Stomach (tissue), 9 donors: ENCODE data around the gene WDR35. TPM values are rescaled to one million over a fixed set of nuclear protein-coding genes. Genes with fewer than 3 reads are reported as not detected.

Source experiments
- DNase-seq, 2 donors: peaks; one replicate each; pipeline versions ENCODE4 v3.0.0 to v3.0.0-alpha.2; 2013 to 2019
- H3K27ac ChIP-seq, 5 donors: fragments of 200-600 bp in 4 of 5; sonication (generic) in 4 of 5; one replicate each; pipeline ENCODE4 v1.5.1; 2013 to 2019; ENCODE audit warnings: mild to moderate bottlenecking in 1 of 5, moderate library complexity in 1 of 5
- H3K27me3 ChIP-seq, 3 donors: fragments of 200-600 bp; sonication (generic); one replicate each; pipeline ENCODE4 v1.5.1; 2017 to 2019; ENCODE audit warnings: mixed run types in 1 of 3
- H3K36me3 ChIP-seq, 4 donors: fragments of 200-600 bp; sonication (generic); 1 replicate in 3 of 4; 2 replicates in 1 of 4; pipeline ENCODE4 v1.5.1; 2016 to 2019
- H3K4me1 ChIP-seq, 4 donors: fragments of 200-600 bp; sonication (generic); one replicate each; pipeline ENCODE4 v1.5.1; 2016 to 2019
- H3K4me3 ChIP-seq, 4 donors: fragments of 200-600 bp; sonication (generic) in 3 of 4; one replicate each; pipeline ENCODE4 v1.5.1; 2016 to 2019; ENCODE audit warnings: mild to moderate bottlenecking in 1 of 4
- H3K9me3 ChIP-seq, 4 donors: fragments of 200-600 bp; sonication (generic); one replicate each; pipeline ENCODE4 v1.5.1; 2016 to 2019
- EP300 ChIP-seq: sonication (generic); formaldehyde crosslinking; IDR thresholded peaks from one replicate; pipeline ENCODE4 v1.6.1; 2017; ENCODE audit warnings: antibody characterized with exemption
- POLR2A ChIP-seq, 4 donors: fragments of 450-650 bp; IDR thresholded peaks; one replicate each; pipeline ENCODE4 v1.6.1; 2016; ENCODE audit warnings: antibody characterized with exemption in 4 of 4, control low read depth in 2 of 4, mild to moderate bottlenecking in 1 of 4, moderate library complexity in 1 of 4
- POLR2AphosphoS5 ChIP-seq, 3 donors: sonication (generic); formaldehyde crosslinking; IDR thresholded peaks; one replicate each; pipeline ENCODE4 v1.6.1; 2016; ENCODE audit warnings: antibody characterized with exemption in 3 of 3
- WGBS, 5 donors: extraction: QIAGEN DNeasy Blood & Tissue Kit in 3 of 5; methylation state at CpG; one replicate each; pipeline versions ENCODE4 v1.1.5 to v1.1.7; 2013 to 2018; 5-methylcytosine and 5-hydroxymethylcytosine counted together
- intact Hi-C: fragments of 100-400 bp; cut with DNase I; formaldehyde crosslinking; loops from one replicate; pipeline ENCODE4 v1.15.1; 2023; ENCODE audit warnings: low total_unique reads
- polyA plus RNA-seq, 3 donors: library from polyadenylated mRNA; stranded (reverse); fragments of 200-250 nt; gene quantifications; one replicate each; pipeline ENCODE4 v1.2.3, GENCODE V29; 2013
- total RNA-seq, 5 donors: library from RNA; depleted of rRNA; stranded (reverse); fragments of >200 nt; gene quantifications; one replicate each; pipeline versions ENCODE4 v1.1.0 to v1.2.3, GENCODE V29; 2014 to 2016
- TF ChIP-seq, protein P1 (sequence below), 7 experiments: fragments of 450-650 bp in 4 of 7; fragments of 200-600 bp in 3 of 7; sonication (generic) in 3 of 7; IDR thresholded peaks; one replicate each; pipeline ENCODE4 v1.5.1; 2016 to 2019; ENCODE audit warnings: antibody characterized with exemption in 7 of 7, control low read depth in 2 of 7, mild to moderate bottlenecking in 1 of 7
- donor health status: healthy with polysubstance abuse.
- donor health status: Bipolar disorder and iron deficiency.
- donor health status: healthy.

The WDR35 gene
- total and polyA plus RNA-seq, 8 donors: under 0.01 to 28.3 (median 3.5) TPM

GRCh38 chr2:19868224-19868623 lies 121.7 kb downstream of the WDR35 start:
- Histone ChIP-seq H3K36me3 (no peaks in the 10 kb centered on the region), H3K27ac (no peak overlapping the region), H3K27me3 (peaks cover 0 to 9% (median 0%) of the 10 kb centered on the region in 3 donors), H3K9me3 (no peaks in the 10 kb centered on the region), H3K4me3 (peak overlapping the region; percentile 41 to 53 (median 47)), H3K4me1 (peaks cover 0 to 25% (median 19%) of the 10 kb centered on the region in 4 donors)
- TF ChIP-seq POLR2A (IDR thresholded peaks at IDR 0.05) (no peak), POLR2AphosphoS5 (IDR thresholded peaks at IDR 0.05) (no peak), EP300 (no peak)
- TF ChIP-seq, protein P1, sequence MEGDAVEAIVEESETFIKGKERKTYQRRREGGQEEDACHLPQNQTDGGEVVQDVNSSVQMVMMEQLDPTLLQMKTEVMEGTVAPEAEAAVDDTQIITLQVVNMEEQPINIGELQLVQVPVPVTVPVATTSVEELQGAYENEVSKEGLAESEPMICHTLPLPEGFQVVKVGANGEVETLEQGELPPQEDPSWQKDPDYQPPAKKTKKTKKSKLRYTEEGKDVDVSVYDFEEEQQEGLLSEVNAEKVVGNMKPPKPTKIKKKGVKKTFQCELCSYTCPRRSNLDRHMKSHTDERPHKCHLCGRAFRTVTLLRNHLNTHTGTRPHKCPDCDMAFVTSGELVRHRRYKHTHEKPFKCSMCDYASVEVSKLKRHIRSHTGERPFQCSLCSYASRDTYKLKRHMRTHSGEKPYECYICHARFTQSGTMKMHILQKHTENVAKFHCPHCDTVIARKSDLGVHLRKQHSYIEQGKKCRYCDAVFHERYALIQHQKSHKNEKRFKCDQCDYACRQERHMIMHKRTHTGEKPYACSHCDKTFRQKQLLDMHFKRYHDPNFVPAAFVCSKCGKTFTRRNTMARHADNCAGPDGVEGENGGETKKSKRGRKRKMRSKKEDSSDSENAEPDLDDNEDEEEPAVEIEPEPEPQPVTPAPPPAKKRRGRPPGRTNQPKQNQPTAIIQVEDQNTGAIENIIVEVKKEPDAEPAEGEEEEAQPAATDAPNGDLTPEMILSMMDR (IDR thresholded peaks at IDR 0.05): no peak
- WGBS, 5 donors: 59 to 71% (median 70%) methylated on average over 7 of the region's 7 CpGs
- DNase-seq: no peak
- intact Hi-C loops: loop anchor here (10.0 kb wide), 1 partner anchor 513 kb away; the partner anchor contains the start of gene OSR1

- Histone ChIP-seq H3K4me3 (no peak overlapping the region), H3K36me3 (no peaks in the 10 kb centered on the region), H3K27me3 (peaks cover 0 to 9% (median 0%) of the 10 kb centered on the region in 3 donors), H3K4me1 (peaks cover 0 to 27% (median 20%) of the 10 kb centered on the region in 4 donors), H3K27ac (no peak overlapping the region), H3K9me3 (no peaks in the 10 kb centered on the region)
- intact Hi-C loops: loop anchor here (10.0 kb wide), 1 partner anchor 512 kb away; the partner anchor contains the start of gene OSR1
- WGBS, 5 donors: 90 to 100% (median 95%) methylated on average over 2 of the region's 2 CpGs
- TF ChIP-seq EP300 (no peak), POLR2A (IDR thresholded peaks at IDR 0.05) (no peak), POLR2AphosphoS5 (IDR thresholded peaks at IDR 0.05) (no peak)
- TF ChIP-seq, protein P1 (IDR thresholded peaks at IDR 0.05): no peak
- no peak for DNase-seq
Measured at GRCh38 chr2:19866771-19867170, 123.1 kb downstream of the WDR35 start.

DNA sequence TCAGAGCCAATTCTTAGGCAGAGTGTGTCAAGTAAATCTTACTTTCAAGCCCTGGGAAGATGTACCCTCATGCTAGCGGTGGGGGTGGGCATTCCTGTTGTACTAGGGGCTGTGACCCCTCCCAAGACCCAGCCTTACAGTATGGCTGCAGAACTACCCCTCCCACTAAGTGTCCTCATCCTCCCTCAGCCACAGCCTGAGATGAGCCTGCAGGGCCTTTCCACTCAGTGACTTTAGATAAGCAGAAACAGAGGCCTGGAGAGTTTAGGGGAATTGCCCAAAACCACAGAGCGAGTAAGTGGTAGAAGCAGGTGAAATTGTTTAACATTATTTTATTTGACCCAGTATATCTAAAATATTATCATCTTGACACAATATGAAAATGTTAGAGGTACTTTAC lies 124.8 kb downstream of the WDR35 start:
- H3K9me3 ChIP-seq: no peaks in the 10 kb centered on the region
- peaks cover 0 to 27% (median 20%) of the 10 kb centered on the region in 4 donors for H3K4me1 ChIP-seq
- 60 to 88% (median 83%) methylated on average over 2 of the region's 2 CpGs for WGBS, 5 donors
- H3K36me3 ChIP-seq: no peaks in the 10 kb centered on the region
- DNase-seq: no peak
- peaks cover 0 to 9% (median 0%) of the 10 kb centered on the region in 3 donors for H3K27me3 ChIP-seq
- no peak for TF ChIP-seq EP300
- no peak for TF ChIP-seq POLR2AphosphoS5 (IDR thresholded peaks at IDR 0.05)
- TF ChIP-seq POLR2A (IDR thresholded peaks at IDR 0.05): no peak
- TF ChIP-seq, protein P1 (IDR thresholded peaks at IDR 0.05): no peak
- H3K4me3 ChIP-seq: no peak overlapping the region
- H3K27ac ChIP-seq: no peak overlapping the region
- intact Hi-C loops: loop anchor here (10.0 kb wide), 1 partner anchor 510 kb away; the partner anchor contains the start of gene OSR1

- Histone ChIP-seq H3K27ac (no peak overlapping the region), H3K27me3 (peaks cover 0 to 9% (median 0%) of the 10 kb centered on the region in 3 donors), H3K9me3 (no peaks in the 10 kb centered on the region), H3K36me3 (no peaks in the 10 kb centered on the region), H3K4me3 (no peak overlapping the region), H3K4me1 (peaks cover 0 to 25% (median 20%) of the 10 kb centered on the region in 4 donors)
- no peak for TF ChIP-seq EP300
- no peak for TF ChIP-seq POLR2A (IDR thresholded peaks at IDR 0.05)
- TF ChIP-seq, protein P1 (IDR thresholded peaks at IDR 0.05): no peak
- no peak for TF ChIP-seq POLR2AphosphoS5 (IDR thresholded peaks at IDR 0.05)
- DNase-seq: no peak
- intact Hi-C loops: loop anchor here (5.0 to 10.0 kb wide), 2 partner anchors 510 to 1112 kb away; partner anchors contain the start of gene OSR1
- 63 to 79% (median 73%) methylated on average over 11 of the region's 11 CpGs for WGBS, 5 donors
Measured at GRCh38 chr2:19864381-19864780, 125.5 kb downstream of the WDR35 start.
